Panc1 (cell line): ENCODE data around the gene CCR1.

Experiments
- TF ChIP-seq, protein P1 (sequence below): fragments of 450-650 bp; IDR thresholded peaks from 2 replicates; pipeline ENCODE4 v1.5.1; 2017; ENCODE audit warnings: mild to moderate bottlenecking
- TF ChIP-seq, protein P2 (sequence below), 2 experiments: IDR thresholded peaks; 2 replicates each; pipeline ENCODE4 v1.6.1; 2011 to 2012; ENCODE audit warnings: low read depth in 2 of 2, control low read depth in 1 of 2, low read length in 1 of 2, mild to moderate bottlenecking in 1 of 2, moderate library complexity in 1 of 2; ENCODE audit not compliant: insufficient read depth in 1 of 2

DNA sequence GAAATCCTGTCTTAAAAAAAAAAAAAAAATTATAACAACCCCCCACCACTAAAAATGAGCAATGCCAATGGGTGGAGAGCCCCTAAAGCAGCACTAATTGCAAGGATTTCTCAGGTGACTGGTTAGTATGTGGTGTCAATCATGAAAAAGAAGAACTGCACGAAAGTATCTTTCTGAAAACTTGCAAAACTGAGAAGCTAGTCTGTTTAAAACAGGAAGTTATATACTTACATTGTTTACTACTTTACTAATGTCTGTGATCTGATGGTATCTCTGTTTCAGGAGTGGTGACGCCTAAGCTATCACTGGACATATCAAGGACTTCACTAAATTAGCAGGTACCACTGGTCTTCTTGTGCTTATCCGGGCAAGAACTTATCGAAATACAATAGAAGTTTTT lies 34.0 kb upstream of the CCR1 start, which contains the start of gene CCR3:
- TF ChIP-seq, protein P1, sequence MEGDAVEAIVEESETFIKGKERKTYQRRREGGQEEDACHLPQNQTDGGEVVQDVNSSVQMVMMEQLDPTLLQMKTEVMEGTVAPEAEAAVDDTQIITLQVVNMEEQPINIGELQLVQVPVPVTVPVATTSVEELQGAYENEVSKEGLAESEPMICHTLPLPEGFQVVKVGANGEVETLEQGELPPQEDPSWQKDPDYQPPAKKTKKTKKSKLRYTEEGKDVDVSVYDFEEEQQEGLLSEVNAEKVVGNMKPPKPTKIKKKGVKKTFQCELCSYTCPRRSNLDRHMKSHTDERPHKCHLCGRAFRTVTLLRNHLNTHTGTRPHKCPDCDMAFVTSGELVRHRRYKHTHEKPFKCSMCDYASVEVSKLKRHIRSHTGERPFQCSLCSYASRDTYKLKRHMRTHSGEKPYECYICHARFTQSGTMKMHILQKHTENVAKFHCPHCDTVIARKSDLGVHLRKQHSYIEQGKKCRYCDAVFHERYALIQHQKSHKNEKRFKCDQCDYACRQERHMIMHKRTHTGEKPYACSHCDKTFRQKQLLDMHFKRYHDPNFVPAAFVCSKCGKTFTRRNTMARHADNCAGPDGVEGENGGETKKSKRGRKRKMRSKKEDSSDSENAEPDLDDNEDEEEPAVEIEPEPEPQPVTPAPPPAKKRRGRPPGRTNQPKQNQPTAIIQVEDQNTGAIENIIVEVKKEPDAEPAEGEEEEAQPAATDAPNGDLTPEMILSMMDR: no peak
- TF ChIP-seq, protein P2, sequence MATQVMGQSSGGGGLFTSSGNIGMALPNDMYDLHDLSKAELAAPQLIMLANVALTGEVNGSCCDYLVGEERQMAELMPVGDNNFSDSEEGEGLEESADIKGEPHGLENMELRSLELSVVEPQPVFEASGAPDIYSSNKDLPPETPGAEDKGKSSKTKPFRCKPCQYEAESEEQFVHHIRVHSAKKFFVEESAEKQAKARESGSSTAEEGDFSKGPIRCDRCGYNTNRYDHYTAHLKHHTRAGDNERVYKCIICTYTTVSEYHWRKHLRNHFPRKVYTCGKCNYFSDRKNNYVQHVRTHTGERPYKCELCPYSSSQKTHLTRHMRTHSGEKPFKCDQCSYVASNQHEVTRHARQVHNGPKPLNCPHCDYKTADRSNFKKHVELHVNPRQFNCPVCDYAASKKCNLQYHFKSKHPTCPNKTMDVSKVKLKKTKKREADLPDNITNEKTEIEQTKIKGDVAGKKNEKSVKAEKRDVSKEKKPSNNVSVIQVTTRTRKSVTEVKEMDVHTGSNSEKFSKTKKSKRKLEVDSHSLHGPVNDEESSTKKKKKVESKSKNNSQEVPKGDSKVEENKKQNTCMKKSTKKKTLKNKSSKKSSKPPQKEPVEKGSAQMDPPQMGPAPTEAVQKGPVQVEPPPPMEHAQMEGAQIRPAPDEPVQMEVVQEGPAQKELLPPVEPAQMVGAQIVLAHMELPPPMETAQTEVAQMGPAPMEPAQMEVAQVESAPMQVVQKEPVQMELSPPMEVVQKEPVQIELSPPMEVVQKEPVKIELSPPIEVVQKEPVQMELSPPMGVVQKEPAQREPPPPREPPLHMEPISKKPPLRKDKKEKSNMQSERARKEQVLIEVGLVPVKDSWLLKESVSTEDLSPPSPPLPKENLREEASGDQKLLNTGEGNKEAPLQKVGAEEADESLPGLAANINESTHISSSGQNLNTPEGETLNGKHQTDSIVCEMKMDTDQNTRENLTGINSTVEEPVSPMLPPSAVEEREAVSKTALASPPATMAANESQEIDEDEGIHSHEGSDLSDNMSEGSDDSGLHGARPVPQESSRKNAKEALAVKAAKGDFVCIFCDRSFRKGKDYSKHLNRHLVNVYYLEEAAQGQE (IDR thresholded peaks at IDR 0.05; ENCODE audit: insufficient read depth in 1 of 2, low read depth in 2 of 2, low read length in 1 of 2): no peak
